Measurements from ENCODE around the gene ADORA2A.

The ADORA2A gene

DNA sequence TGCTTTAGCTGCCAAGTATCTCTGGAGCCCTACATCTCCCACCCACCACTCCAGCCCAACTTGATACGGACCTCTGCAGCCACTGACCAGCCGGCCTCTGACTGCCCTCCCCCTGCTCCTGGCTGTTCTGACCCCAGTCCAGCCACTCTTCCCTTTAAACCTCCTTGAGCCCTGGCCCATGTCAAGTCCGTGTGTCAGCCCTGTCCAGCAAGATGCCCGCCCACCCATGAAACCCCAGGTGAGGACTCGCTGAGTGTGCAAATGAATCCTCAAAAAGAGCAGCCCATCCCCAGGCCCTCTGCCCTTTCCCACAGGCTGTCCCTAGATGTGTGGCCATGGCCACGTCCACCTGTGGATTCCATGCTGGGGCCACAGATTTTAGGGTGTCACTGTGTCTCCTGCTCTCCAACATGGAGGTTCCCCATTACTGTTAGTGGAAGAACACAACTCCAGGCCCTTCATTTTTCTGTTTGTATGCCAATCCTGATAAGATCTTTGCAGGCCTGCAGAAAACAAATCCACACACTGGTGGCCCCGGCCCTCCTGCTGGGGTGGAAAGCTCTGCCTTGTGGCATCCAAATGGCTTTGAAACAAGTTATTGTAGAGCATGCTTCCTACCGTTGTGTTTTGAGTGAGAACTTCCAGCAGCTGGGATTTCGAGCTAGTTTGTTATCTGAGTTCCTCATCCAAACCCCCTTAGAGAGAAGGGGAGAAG, 22.7 kb upstream of the ADORA2A start:
- DNase-seq, result no peak

DNA sequence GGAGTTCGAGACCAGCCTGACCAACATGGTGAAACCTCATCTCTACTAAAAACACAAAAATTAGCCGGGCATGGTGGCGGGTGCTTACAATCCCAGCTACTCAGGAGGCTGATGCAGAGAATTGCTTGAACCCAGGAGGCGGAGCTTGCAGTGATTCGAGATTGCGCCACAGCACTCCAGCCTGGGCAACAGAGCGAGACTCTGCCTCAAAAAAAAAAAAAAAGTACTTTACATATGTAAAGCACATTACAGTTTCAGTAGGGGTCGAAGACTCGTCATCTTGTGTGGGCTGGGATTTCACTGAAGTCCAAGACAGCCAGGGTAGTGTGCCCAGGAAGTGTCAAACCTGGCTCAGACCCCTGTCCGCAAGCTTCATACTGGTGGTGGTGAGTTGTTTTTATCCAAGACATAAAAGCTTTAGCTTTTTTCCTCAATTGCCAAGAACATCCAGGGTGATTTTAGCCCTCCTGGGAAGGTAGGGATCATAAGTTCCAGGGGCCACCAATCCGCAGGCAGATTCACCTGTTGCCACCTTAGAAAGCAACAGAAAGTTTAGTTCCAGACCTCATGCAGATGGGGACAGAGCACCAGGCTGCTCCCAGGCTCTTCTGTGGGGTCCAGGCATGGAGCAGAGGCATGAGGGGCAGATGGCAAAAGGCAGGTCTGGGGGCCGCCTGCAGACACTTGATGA, 21.6 kb upstream of the ADORA2A start:
- no peak for DNase-seq

DNA sequence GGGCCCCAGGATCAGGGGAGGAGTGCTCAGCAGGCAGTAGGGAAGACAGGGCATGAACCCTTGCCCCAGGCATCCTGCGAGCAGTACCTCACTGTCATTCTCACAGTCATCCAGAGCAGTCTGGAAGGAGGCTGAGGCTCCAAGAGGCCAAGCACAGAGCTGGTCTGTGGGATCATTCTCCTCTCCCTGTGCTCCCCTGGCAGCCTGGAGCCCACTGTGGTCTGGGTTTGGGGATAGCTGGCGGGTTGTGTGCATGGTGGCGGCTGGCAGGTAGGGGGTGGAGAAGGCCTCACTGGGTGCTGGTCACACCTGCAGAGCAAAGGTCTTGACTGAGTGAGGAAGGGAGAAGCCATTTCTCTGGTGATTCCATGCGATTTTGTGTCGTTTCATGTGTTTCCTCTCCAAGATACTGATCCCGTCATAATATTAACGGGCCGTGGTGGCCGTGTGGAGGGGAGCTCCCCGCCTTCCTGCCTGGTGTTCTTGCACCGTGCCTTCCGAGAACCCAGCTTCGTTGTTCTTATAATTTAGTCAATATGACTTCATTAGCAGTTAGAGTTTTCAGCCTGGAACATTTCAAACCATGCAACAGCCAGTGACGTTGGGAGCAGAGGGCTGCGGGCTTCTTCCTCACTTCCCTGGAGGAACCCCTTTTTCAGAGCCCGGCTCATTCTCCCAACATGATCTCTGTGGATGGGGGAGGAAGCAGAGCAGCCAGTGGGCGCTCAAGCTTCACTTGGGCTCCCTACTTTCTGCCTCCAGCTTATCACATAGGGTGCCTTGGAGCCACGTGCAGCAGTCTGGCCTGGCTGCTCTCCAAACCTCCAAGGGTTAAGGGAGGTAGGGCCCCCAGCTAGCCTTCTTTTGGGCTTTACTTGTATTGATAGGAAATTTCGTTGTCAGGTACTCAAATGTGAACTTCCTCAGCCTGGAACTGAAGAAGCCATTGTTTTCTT, 20.8 kb upstream of the ADORA2A start:
- no peak for DNase-seq

DNA sequence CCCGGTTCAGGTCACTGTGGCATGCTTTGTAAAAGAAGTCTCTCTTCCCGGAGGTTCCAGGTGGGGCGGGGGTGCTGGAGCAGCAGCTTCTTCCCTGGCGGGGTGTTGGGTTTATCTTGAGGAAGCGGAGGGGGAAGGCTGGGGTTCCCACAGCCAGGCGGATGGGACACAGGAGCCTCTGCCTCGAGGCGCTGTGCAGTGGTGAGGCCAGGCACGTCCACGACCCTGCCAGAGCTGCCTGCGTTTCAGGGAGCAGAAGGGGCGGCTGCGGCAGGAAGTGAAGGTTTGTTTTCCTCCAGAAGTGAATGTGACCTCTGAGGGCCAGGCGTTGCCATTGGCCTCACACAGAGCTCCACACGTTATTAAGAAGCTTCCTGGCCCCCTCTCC, 20.1 kb upstream of the ADORA2A start:
- DNase-seq, result no peak

DNA sequence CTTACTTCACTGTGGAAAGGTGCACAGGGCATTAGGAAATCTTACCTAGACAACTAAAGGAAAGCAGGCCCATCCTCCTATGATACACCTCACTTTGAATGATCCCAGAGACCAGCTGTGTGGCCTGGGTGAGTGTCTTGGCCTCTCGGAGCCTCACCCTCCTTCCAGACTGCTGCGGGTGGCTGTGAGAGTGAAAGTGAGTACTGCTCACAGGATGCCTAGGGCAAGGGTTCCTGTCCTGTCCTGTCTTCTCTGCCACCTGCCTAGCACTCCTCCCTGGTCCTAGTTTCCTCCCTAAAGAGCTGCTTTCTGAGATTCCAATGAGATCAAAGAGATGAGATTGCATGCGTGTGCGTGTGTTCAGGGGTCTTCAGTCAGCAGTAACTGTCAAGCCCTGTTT, 19.5 kb upstream of the ADORA2A start:
- no peak for DNase-seq

DNA sequence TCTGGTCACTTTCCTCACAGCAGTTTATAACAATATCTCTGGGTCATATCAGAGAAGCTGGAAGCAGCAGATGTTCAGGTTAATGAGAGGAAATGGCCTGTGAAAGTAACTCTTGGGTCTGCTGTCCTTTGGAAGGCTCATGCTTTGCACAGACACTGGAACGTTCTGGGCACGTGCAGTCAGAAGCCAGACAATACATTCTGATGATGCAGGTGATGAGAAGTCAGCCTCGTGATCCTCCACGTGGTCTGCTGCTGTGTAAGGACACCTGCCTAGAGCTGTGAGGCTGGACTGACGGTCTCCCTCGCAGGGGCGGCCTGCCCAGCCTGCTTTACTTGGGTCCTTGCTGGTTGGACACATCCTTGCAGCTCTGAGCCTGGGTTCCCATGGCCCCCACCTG, 18.8 kb upstream of the ADORA2A start:
- peak; percentile 42 for DNase-seq

DNA sequence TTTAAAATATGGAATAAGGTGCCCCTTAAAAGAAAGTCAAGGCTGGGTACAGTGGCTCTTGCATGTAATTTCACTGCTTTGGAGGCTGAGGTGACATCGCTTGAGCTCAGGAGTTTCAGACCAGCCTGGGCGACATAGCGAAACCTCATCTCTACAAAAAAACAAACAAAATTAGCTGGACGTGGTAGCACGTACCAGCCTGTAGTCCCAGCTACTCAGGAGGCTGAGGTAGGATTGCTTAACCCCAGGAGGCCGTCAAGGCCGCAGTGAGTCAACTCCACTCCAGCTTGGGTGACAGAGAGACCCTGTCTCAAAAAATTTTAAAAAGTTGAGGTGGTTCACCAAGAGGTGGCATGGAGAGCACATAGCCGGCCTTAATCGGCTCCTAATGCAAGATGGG, 17.7 kb upstream of the ADORA2A start:
- DNase-seq, result no peak

DNA sequence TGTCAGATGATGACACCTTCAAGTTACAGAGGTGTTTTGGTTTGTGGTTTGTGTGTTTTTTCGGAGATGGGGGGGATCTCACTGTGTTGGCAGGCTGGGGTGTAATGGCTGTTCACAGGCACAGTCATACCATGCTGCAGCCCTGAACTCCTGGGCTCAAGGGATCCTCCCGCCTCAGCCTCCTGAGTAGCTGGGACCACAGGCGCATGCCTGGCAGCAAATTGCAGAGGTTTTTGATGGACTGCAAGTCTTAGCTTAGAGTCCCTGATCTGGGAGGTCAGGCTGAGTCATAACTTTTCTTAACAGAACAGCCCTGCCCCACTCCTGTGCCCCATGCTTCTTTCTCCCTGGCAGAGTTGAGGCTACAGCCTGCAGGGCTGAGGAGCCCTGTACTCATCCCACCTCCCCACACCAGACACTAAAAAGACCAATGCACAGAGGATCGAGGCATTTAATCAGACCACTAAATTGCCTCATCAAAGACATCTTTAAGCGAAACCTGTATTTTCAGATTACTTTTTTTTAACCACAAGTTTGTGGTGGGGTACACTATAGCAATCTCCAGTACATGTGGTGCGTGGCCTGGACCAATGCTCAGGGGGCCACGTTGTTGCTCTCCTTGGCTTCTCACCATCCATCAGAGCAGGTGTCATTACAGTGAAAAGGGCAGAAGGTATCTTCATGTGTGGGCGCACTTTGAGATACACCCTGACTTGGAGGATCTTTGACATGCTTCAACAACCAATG, 17.1 kb upstream of the ADORA2A start:
- DNase-seq, result no peak

DNA sequence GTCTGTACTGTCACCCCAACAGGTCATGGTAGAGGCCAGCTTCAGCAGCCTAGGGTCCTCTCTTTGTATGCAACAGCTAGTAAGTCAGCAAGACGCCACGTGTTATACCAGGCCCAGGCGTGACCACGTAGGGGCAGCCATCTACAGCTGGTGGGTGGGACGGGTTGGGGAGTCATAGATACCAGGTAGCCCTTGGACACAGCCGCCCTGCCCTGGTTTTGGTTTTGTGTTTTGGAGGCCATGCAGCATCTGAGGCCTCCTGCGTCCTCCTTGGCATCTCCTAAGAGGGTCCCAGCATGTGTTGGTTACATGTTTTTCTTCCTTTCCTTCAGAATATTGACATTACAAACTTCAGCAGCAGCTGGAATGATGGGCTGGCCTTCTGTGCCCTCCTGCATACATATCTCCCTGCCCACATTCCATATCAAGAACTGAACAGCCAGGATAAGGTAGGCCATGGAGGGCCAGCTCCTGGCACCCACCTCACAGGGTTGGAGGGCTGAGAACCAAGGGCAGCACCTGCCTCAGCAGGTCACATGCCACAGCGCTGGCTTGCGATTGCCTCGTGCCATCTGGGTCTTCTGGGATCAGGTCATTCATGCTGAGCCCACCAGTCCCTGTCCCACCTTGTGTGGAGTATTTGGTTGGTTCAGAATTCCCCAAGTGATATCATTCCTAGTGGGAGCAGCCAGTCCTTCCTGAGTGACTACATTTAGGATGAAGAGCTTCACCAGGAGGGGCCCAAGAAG, 16.0 kb upstream of the ADORA2A start:
- no peak for DNase-seq

DNA sequence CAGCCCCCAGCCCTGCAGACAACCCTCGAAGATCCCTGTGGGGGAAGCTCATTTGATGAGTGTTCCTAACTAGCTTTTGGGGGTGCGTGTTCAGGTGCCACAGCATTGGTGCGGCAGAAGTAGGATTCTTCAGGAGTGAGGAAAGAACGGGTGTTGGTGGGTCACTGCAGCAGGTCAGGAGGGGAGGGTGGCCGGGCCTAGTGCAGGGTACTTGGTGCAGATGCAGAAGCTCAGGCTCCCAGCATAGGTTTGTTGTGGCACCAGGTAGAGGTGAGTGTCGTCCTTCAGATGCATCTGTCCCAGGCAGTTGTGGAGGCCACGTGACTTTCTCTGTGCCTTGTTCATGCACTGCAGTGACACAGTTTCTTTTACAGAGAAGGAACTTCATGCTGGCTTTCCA, 15.1 kb upstream of the ADORA2A start:
- no peak for DNase-seq

DNA sequence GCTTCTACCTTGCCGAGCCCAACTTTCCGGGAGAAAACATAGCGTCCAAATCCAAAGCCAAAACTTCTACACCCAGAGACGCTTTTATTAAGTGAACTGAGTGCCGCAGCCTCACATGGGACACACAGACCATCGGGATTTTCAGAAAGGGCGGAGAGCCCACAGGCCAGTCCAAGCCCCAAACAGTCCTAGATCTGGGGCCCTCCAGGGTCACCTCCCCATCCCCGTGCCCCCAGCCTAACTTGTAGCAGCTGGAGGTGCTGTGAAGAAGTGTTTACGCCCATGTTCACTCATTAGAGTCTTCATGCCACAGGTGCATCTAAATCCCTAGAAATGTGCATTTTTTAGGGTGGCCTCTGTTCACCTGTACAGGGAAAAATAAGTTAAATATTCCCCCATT, 14.1 kb upstream of the ADORA2A start:
- DNase-seq, result no peak

DNA sequence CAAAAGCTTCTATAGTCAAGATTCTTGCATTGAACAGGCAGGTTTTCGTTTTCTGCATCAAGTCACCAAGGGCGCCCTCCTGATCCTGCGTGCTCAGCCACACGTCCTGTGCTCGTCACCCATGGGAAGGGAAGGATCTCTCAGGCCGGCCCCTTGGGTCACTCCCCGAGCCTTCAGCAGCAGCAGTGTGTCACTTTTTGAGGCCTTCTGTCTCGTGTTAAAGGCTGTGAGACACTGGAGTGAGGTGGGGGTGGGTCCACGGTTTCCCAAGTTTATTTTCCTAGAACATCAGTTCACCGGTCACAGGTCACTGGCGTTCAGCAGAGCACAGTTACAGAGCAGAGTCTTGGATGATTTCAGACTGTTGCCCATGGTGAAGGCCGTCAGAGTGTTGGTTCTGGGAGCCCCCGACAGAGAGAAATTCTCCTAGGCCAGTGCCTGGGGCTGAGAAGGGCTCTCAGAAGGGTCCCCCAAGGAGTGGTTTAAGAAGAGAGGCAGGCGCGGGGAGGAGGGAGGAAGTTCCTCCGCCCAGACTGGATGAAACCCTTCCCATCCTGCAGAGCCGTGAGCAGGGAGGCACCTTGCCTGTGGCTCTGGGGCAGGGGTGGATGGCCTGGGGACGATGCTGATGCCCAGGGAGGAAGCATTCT, 13.5 kb upstream of the ADORA2A start:
- no peak for DNase-seq

DNA sequence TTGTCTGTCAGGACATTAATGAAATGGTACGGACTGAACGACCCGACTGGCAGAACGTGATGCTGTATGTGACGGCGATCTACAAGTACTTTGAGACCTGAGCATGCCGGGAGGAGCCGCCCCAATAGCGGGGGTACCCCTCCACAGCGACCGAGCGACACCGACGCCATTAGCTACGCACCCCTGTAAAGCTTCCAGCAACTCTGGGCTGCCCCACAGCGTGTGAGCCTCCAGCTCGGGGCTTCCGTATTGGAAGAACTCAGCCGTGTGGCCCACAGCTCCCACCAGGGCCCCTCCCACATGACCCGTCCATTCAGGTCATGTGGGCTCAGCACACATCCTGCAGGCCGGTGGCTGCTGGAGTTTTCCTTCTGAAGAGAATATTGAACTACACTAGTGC, 12.9 kb upstream of the ADORA2A start:
- DNase-seq, result no peak

DNA sequence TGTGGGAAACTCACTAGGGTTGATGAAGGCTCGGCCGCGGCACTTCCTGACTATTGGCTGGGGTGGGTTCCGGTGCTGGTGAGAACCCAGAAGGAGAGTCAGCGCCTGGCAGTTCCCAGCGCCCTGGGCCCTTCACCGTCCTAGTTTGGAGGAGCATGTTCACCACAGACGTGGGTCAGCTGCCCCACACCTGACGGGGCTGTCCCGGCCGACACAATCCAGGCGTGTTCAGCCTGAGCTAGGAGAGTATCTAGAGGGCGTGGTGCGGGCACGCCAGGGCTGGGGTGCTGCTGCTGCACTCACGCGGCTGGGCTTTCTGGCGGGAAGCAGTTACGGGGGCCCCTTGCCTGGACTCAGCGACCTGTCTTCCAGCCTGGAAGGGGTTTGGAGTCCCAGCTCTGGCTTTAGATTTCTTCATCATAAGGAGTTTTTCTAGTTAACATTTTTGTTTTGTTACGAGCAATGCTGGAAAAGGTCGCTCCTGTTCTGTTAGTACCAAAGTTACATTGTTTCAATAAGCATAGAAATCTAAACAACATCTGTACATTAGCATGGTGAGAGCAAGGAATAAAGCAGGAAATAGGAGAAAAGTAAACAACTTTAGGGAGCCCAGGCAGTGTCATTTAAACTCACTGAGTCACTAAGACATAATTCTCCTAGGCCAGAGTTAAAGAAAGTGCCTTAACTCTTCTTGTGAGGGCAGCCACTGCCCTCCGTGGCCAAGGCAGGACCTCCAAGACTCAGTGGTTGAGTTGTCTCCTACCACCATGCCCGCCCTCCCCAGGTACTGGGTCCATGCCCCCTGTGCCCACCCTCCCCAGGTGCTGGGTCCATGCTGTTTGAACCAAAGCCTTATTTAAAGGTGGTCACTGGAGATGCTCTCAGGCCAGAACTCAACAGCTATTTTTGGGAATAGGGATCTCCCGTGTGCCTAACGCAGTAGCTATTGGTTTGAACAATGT, 12.1 kb upstream of the ADORA2A start:
- DNase-seq, result no peak

DNA sequence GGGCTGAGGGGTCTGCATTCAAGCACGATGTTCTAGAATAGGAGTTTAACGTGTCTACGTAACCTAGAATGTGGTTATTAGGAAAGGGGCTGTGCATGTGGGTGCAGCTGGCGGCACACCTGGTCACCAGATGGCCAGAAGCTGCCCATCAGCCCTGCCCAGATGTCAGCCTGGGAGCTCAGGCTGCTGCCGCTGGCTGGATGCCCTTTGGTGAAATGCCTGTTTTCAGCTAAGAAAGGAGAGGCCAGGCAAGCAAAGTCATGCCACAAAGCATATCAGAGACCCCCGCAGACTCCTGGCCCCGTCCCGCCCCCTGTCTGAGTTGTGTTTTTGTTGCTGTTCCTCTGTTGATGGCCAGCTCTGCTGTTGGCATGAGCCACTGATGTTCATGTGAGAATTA, 11.3 kb upstream of the ADORA2A start:
- peak; percentile 21 for DNase-seq

DNA sequence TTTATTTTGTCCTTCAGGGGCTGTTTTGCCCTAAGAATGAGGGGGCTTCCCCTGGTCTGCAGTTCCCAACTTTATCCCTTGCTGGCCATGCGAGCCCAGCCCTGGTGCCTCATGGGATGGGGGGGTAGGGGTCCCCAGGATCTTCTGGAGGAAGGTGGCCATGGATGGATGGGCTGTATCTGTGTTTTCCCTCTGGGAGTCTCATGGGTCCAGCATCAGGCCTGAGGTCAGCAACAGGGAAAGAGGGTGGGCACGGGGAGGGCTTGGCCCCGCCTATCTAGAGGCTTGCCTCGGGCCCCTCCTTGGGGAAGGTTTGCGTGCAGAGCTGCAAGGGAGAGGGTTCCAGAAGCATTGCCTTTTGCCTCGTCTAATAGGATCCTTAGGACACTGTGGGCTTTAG, 10.8 kb upstream of the ADORA2A start:
- DNase-seq, result no peak

DNA sequence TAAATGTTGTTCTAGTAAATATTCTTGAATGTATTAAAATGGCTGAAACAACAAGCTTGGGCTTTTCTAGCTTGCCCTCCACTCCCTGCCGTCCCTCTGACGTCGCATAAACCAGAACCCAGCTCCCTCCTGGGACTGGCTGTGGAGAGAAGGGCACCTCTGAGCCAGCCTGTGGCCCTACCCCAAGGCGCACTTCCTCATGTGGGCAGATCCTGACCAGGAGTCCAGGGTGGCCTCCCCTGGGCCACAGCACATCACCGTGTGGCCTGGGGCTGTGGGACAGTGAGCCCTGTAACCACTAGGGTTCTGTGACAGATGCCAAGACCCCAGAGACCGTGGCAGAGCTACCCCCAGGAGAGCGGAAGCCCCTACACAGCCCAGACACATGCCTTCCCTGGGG, 10.2 kb upstream of the ADORA2A start:
- DNase-seq, result no peak

DNA sequence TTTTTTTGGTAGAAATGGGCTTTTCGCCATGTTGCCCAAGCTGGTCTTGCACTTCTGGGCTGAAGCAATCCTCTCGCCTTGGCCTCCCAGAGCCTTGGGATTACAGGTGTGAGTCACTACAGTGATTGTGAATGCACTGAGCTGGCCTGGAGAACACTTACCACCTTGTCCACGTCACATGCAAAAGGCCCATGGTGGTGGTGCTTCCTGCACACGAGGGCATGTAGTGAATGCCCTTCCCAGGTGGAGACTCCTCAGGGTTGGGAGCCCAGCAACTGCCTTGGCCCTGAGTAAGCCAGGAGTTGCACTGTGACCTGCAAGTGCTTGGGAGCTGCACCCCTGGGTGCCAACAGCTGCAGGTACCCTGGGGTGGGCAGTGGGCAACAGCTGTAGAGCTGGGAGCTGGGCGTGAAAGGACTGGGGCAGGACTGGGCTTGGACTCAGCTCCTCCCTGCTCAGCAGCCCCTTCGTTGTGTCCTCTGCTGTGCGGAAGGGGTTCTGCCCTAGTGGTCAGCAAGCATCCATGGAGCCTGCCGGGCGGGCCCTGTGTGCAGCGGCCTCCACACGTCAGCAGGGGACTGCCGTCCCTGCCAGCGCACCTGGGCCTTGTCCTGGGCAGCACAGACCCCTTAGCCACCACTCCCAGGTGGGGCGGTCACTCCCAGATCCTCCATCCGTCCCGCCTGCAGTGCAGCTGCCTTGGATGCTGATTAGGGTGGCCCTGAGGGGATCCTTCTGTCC, 9.3 kb upstream of the ADORA2A start:
- peak; percentile 23 for DNase-seq

DNA sequence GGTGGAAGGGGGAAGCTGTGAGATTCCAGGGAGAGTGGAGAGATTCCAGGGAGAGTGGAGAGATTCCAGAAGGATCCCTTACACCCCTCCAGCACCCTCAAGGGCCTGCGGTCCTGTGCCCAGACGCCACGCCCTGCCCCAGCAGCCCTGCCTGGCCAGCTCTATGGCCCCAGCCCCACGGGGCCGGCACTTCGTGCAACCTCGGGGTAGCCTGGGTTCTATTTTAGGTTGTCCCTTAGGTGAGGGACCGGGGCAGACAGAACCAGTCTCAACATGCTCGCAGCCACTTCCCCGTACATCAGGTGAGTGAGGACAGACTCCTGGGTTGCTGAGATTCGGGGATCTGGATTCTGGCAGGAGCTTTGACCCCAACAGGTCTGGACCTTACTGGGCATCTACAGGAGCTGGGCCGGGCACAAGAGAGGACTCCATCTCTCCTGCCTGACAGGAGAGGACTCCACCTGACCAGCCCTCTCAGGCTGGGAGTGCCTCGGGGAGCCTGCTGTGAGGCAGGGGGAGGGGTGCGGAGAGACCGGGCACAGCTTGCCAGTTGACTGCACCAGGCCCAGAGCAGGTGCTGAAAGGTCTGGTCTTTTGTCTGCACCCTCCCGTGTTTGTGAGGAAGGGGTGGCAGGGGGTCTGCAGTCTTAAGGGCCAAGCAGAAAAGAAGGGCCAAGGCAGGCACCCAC, 8.5 kb upstream of the ADORA2A start:
- DNase-seq, result peak; percentile 84
